Progenitor cell of endocrine pancreas (in vitro differentiated cells): ENCODE measurements around the gene LBX2. TPM values are rescaled to one million over a fixed set of nuclear protein-coding genes. Genes with fewer than 3 reads are reported as not detected.
"Not testable (repeated sequence)": the region's sequence is repeated elsewhere in the genome, so short reads cannot be mapped to it uniquely, and the experiment has no call there.

Source experiments
- DNase-seq: peaks from one replicate; pipeline ENCODE4 v3.0.0; 2021; ENCODE audit warnings: low spot score; ENCODE audit not compliant: unreplicated experiment
- H3K27ac Mint-ChIP-seq: 2 replicates; pipeline ENCODE4 v1.8.0; 2021; ENCODE audit warnings: mild to moderate bottlenecking, moderate library complexity, mixed read lengths
- H3K27me3 Mint-ChIP-seq: 2 replicates; pipeline ENCODE4 v1.8.0; 2021; ENCODE audit warnings: mixed read lengths
- H3K36me3 Mint-ChIP-seq: 2 replicates; pipeline ENCODE4 v1.8.0; 2022; ENCODE audit warnings: mixed read lengths; ENCODE audit not compliant: insufficient read depth
- H3K4me1 Mint-ChIP-seq: 2 replicates; pipeline ENCODE4 v1.8.0; 2021; ENCODE audit warnings: low read depth, mixed read lengths
- H3K4me3 Mint-ChIP-seq: 2 replicates; pipeline ENCODE4 v1.8.0; 2021; ENCODE audit warnings: low read depth, mild to moderate bottlenecking, moderate library complexity, mixed read lengths
- H3K9me3 Mint-ChIP-seq: 2 replicates; pipeline ENCODE4 v1.8.0; 2021; ENCODE audit warnings: low read depth, mixed read lengths
- CTCF ChIP-seq: fragments of 200-600 bp; sonication (generic); IDR thresholded peaks from one replicate; pipeline ENCODE4 v1.5.0; 2021; ENCODE audit warnings: antibody characterized with exemption, mild to moderate bottlenecking; ENCODE audit not compliant: unreplicated experiment
- total RNA-seq: library from RNA; stranded (reverse); gene quantifications from 2 replicates; pipeline ENCODE4 v1.2.1, GENCODE V29; 2021

Gene LBX2
- total RNA-seq, 1 donor from 2014 or later = 9.3 TPM

GRCh38 chr2:74491648-74492544 is 7.5 kb downstream of the LBX2 start:
- DNase-seq = no peak
- peaks cover 18% of the 10 kb centered on the region for H3K36me3 Mint-ChIP-seq
- no peak overlapping the region for H3K4me3 Mint-ChIP-seq
- H3K27me3 Mint-ChIP-seq = peaks cover 6% of the 10 kb centered on the region
- no peak for TF ChIP-seq CTCF
- H3K27ac Mint-ChIP-seq = no peak overlapping the region
- no peaks in the 10 kb centered on the region for H3K9me3 Mint-ChIP-seq
- peaks cover 4% of the 10 kb centered on the region for H3K4me1 Mint-ChIP-seq

- Mint-ChIP-seq H3K9me3 (no peaks in the 10 kb centered on the region), H3K36me3 (peaks cover 18% of the 10 kb centered on the region), H3K27ac (no peak overlapping the region), H3K27me3 (no peaks in the 10 kb centered on the region), H3K4me1 (peaks cover 6% of the 10 kb centered on the region), H3K4me3 (no peak overlapping the region)
- no peak for TF ChIP-seq CTCF
- DNase-seq = no peak
Measured at GRCh38 chr2:74489906-74490305, 9.5 kb downstream of the LBX2 start.

GRCh38 chr2:74488643-74489481 is 10.5 kb downstream of the LBX2 start:
- H3K4me3 Mint-ChIP-seq = no peak overlapping the region
- peaks cover 14% of the 10 kb centered on the region for H3K36me3 Mint-ChIP-seq

GRCh38 chr2:74486141-74486540 is 13.3 kb downstream of the LBX2 start:
- H3K4me3 Mint-ChIP-seq = no peak overlapping the region
- no peak for TF ChIP-seq CTCF

More at GRCh38 chr2:74488643-74489481, 10.5 kb downstream of the LBX2 start:
- Mint-ChIP-seq H3K4me1 (peaks cover 6% of the 10 kb centered on the region), H3K9me3 (no peaks in the 10 kb centered on the region), H3K27me3 (no peaks in the 10 kb centered on the region), H3K27ac (peak overlapping the region; percentile 11)
- DNase-seq = no peak
- TF ChIP-seq CTCF = peak; percentile 22

GRCh38 chr2:74483675-74484164 is 15.7 kb downstream of the LBX2 start:
- Mint-ChIP-seq H3K27ac (peak overlapping the region; percentile 98), H3K4me1 (peaks cover 14% of the 10 kb centered on the region), H3K4me3 (peak overlapping the region; percentile 96)
- DNase-seq, H3K9me3 Mint-ChIP-seq, H3K36me3 Mint-ChIP-seq, H3K27me3 Mint-ChIP-seq: not testable (repeated sequence)

More at GRCh38 chr2:74486141-74486540, 13.3 kb downstream of the LBX2 start:
- peaks cover 10% of the 10 kb centered on the region for H3K36me3 Mint-ChIP-seq
- H3K9me3 Mint-ChIP-seq = no peaks in the 10 kb centered on the region
- no peak overlapping the region for H3K27ac Mint-ChIP-seq
- no peak for DNase-seq
- peaks cover 16% of the 10 kb centered on the region for H3K4me1 Mint-ChIP-seq
- H3K27me3 Mint-ChIP-seq = no peaks in the 10 kb centered on the region
